GM12873 (cell line): ENCODE results near the gene PTPN21.
A peak's percentile ranks its signal among the peaks of the same experiment; 100 is the strongest.

ENCODE experiments used
- CTCF ChIP-seq: IDR thresholded peaks from 2 replicates; pipeline ENCODE4 v1.5.1; 2012; ENCODE audit warnings: low read depth, mild to moderate bottlenecking, moderate library complexity, low read length, control low read depth; ENCODE audit not compliant: insufficient read depth; ENCODE audit errors: missing control alignments

Gene PTPN21

DNA sequence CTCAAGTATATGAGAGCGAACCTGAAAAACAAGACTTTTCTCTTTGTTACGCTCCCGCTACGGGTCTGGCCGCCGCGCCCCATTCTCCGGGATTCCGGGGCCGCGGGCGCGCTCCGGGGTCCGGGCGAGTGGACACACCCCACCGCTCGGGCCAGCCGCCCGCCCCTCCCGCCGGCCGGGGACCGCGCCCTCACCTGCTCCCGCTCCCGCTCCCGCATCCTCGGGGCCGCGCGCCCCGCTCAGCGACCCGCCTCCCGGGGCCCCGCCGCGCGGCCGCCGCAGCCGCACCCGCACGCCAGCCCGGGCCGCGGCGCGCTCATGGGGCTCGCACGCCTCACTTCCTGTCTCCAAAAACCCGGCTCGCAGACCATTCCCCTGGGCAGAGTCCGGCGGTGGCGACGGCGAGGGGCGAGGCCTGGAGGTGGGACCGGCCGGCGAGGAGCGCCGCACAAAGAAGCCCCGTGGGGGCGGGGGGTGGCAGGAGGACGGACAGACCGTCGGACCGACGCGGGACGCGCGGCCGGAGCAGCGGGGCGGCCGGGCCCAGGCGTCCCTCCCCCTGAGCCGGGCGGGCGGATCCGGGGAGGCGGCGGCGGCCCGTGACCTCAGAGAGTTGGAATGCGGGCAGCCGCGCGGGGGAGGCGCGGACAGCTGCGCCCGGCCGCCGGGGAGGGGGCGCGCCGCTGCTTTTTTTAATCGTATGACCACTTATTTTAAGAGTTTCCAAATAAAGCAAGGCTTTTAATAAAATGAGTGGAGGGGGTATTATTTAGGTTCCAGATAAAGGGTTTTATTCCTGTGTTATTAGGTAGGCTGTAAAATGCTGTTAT is at the start of gene PTPN21:
PTPN21 (minus strand) TSS at position 551 of the 830 bp plus-strand sequence. CDS start 4,590 bp downstream, outside the sequence.
- no peak for TF ChIP-seq CTCF

- TF ChIP-seq CTCF, result no peak
Observed at GRCh38 chr14:88604212-88604611, 49.4 kb upstream of the PTPN21 start.

DNA sequence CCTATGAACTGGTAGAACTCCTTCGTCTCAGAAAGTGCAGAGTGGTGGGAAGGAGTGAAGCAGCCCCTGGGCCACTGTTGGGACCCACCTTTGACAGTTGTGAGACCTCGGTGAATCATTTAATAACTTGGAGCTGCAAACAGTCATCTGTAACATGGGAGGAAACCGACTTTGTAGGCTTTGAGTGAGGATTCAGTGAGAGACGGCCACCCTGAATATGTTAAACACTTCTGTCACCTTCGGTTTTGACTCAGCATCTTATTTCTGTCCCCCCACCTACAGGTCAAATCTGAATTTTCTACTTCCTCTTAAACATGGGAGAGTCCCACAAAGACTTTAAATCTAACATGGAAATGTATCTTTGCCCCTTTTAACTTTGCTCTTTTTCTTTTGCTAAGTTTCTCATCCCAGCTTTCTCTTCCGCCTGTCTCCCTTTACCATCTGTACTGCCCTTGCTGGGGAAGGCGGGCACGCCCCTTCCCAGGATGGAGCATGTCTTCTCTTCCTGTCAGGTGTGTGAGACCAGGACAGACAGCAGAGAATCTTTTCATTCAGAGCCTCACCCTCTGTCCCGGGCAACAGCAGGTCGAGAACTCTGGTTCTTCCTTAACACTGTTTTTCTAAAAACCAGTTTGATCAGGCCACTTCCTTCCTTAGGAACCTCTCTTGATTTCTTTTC is 45.1 kb upstream of the PTPN21 start:
- peak; percentile 12 for TF ChIP-seq CTCF

GRCh38 chr14:88599326-88599725 is 44.5 kb upstream of the PTPN21 start:
- no peak for TF ChIP-seq CTCF

DNA sequence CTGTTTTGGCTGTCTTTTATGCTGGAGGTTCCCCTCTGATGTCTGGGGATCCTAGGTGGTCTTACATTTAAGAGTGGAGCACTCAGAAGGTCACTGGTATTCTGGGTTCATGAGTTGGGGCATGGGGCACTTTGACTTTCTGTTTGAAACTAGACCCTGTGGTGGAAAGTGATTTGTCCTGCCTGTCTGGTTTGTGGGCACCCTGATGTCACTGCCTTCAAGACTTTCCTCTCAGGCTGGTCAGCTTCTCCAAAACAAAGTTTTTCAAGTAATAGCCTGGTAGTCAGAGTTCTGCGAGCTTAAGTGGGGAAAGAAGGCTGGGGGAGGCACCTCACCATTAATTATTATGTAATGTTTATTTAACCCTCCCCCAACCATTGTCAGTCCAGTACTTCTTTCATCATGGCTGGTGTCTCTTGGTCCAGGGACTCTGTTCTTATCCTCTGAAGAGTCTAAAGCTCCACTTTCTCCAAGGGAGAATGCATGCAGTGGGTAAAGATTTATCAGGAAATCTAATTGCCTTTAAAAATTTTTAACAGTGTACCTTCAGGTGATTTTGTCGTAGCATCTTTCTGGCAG is 43.4 kb upstream of the PTPN21 start:
- TF ChIP-seq CTCF, result no peak

GRCh38 chr14:88597601-88598000 is 42.8 kb upstream of the PTPN21 start:
- TF ChIP-seq CTCF, result no peak

DNA sequence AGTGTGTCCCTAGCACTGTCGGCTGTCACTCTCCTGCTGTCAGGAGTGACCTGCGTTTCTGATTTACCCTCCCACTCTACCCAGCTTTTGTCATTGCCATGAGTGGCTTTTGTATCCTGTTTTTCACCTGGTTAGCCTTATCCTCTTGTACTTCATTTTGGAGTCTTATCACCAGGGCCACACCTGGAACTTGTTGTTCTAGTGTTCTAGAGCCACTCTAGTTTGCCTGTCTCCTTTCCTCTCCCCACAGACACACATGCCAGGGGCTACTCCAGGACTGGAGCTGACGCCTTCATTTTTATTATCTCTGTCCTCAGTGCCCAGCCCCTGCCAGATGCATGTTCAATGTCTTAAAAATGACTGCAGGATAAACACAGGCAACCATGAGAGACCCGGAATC is 42.2 kb upstream of the PTPN21 start:
- TF ChIP-seq CTCF, result no peak
